Stomach (tissue), 9 donors: ENCODE results near the gene GPR108. TPM values are rescaled to one million over a fixed set of nuclear protein-coding genes. Genes with fewer than 3 reads are reported as not detected.

ENCODE experiments used
- DNase-seq, 2 donors: peaks; one replicate each; pipeline versions ENCODE4 v3.0.0 to v3.0.0-alpha.2; 2013 to 2019
- H3K27ac ChIP-seq, 5 donors: fragments of 200-600 bp in 4 of 5; sonication (generic) in 4 of 5; one replicate each; pipeline ENCODE4 v1.5.1; 2013 to 2019; ENCODE audit warnings: mild to moderate bottlenecking in 1 of 5, moderate library complexity in 1 of 5
- H3K27me3 ChIP-seq, 3 donors: fragments of 200-600 bp; sonication (generic); one replicate each; pipeline ENCODE4 v1.5.1; 2017 to 2019; ENCODE audit warnings: mixed run types in 1 of 3
- H3K36me3 ChIP-seq, 4 donors: fragments of 200-600 bp; sonication (generic); 1 replicate in 3 of 4; 2 replicates in 1 of 4; pipeline ENCODE4 v1.5.1; 2016 to 2019
- H3K4me1 ChIP-seq, 4 donors: fragments of 200-600 bp; sonication (generic); one replicate each; pipeline ENCODE4 v1.5.1; 2016 to 2019
- H3K4me3 ChIP-seq, 4 donors: fragments of 200-600 bp; sonication (generic) in 3 of 4; one replicate each; pipeline ENCODE4 v1.5.1; 2016 to 2019; ENCODE audit warnings: mild to moderate bottlenecking in 1 of 4
- H3K9me3 ChIP-seq, 4 donors: fragments of 200-600 bp; sonication (generic); one replicate each; pipeline ENCODE4 v1.5.1; 2016 to 2019
- EP300 ChIP-seq: sonication (generic); formaldehyde crosslinking; IDR thresholded peaks from one replicate; pipeline ENCODE4 v1.6.1; 2017; ENCODE audit warnings: antibody characterized with exemption
- POLR2A ChIP-seq, 4 donors: fragments of 450-650 bp; IDR thresholded peaks; one replicate each; pipeline ENCODE4 v1.6.1; 2016; ENCODE audit warnings: antibody characterized with exemption in 4 of 4, control low read depth in 2 of 4, mild to moderate bottlenecking in 1 of 4, moderate library complexity in 1 of 4
- POLR2AphosphoS5 ChIP-seq, 3 donors: sonication (generic); formaldehyde crosslinking; IDR thresholded peaks; one replicate each; pipeline ENCODE4 v1.6.1; 2016; ENCODE audit warnings: antibody characterized with exemption in 3 of 3
- WGBS, 5 donors: extraction: QIAGEN DNeasy Blood & Tissue Kit in 3 of 5; methylation state at CpG; one replicate each; pipeline versions ENCODE4 v1.1.5 to v1.1.7; 2013 to 2018; 5-methylcytosine and 5-hydroxymethylcytosine counted together
- intact Hi-C: fragments of 100-400 bp; cut with DNase I; formaldehyde crosslinking; loops from one replicate; pipeline ENCODE4 v1.15.1; 2023; ENCODE audit warnings: low total_unique reads
- polyA plus RNA-seq, 3 donors: library from polyadenylated mRNA; stranded (reverse); fragments of 200-250 nt; gene quantifications; one replicate each; pipeline ENCODE4 v1.2.3, GENCODE V29; 2013
- total RNA-seq, 5 donors: library from RNA; depleted of rRNA; stranded (reverse); fragments of >200 nt; gene quantifications; one replicate each; pipeline versions ENCODE4 v1.1.0 to v1.2.3, GENCODE V29; 2014 to 2016
- TF ChIP-seq, protein P1 (sequence below), 7 experiments: fragments of 450-650 bp in 4 of 7; fragments of 200-600 bp in 3 of 7; sonication (generic) in 3 of 7; IDR thresholded peaks; one replicate each; pipeline ENCODE4 v1.5.1; 2016 to 2019; ENCODE audit warnings: antibody characterized with exemption in 7 of 7, control low read depth in 2 of 7, mild to moderate bottlenecking in 1 of 7
- donor health status: healthy with polysubstance abuse.
- donor health status: Bipolar disorder and iron deficiency.
- donor health status: healthy.

The GPR108 gene
- total and polyA plus RNA-seq, 8 donors, result 28.1 to 132 (median 59.2) TPM

DNA sequence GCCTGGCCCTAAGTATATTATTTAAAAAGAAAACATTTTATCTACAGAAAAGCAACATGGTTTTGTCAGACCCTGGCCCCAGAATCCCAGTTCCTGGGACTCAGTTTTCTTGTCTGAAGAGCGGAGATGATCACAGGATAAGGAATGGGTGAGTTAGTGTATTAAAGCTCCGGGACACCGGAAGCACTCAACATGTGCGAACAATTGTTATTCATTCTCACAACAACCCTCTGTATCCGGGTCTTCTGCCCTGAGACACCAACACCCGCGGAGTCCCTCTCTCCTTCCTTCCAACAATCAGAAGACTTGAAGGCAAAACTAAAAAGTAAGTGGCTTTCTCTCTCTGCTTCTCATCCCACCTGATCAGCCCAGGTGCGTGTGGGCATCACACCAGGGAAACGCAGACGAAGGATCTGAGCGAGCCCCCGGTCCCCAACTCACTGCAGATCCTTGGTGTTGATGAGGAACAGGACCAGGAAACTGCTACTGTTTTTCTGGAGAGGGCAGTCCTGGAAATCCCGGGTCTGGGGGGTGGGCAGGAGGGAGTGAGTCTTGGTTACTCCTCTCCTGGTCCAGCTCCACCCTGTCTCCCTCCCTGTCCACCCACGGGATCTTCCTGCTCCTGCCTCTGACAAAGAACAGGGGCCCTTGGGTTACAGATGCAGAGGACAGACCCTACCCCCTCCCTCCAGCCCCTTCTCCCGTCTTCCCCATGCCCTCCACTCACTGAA, 2.0 kb downstream of the GPR108 start:
- 73 to 83% (median 79%) methylated on average over 15 of the region's 15 CpGs for WGBS, 5 donors
- peaks cover 25 to 51% (median 43%) of the 10 kb centered on the region in 4 donors for H3K4me1 ChIP-seq
- H3K27me3 ChIP-seq, result no peaks in the 10 kb centered on the region
- peak overlapping the region in 2 of 4 donors; percentile 62 to 91 for H3K4me3 ChIP-seq
- intact Hi-C loops, result loop anchor here (10.0 kb wide), 1 partner anchor 129 kb away; no protein-coding TSS in a partner anchor
- TF ChIP-seq EP300, result no peak
- TF ChIP-seq, protein P1, sequence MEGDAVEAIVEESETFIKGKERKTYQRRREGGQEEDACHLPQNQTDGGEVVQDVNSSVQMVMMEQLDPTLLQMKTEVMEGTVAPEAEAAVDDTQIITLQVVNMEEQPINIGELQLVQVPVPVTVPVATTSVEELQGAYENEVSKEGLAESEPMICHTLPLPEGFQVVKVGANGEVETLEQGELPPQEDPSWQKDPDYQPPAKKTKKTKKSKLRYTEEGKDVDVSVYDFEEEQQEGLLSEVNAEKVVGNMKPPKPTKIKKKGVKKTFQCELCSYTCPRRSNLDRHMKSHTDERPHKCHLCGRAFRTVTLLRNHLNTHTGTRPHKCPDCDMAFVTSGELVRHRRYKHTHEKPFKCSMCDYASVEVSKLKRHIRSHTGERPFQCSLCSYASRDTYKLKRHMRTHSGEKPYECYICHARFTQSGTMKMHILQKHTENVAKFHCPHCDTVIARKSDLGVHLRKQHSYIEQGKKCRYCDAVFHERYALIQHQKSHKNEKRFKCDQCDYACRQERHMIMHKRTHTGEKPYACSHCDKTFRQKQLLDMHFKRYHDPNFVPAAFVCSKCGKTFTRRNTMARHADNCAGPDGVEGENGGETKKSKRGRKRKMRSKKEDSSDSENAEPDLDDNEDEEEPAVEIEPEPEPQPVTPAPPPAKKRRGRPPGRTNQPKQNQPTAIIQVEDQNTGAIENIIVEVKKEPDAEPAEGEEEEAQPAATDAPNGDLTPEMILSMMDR (IDR thresholded peaks at IDR 0.05), result no peak
- no peak for TF ChIP-seq POLR2AphosphoS5 (IDR thresholded peaks at IDR 0.05)
- H3K36me3 ChIP-seq, result peaks cover 10 to 42% (median 37%) of the 10 kb centered on the region in 4 donors
- H3K27ac ChIP-seq, result peak overlapping the region in 4 of 5 donors; percentile 93 to 99 (median 97)
- no peaks in the 10 kb centered on the region for H3K9me3 ChIP-seq
- DNase-seq, result no peak

DNA sequence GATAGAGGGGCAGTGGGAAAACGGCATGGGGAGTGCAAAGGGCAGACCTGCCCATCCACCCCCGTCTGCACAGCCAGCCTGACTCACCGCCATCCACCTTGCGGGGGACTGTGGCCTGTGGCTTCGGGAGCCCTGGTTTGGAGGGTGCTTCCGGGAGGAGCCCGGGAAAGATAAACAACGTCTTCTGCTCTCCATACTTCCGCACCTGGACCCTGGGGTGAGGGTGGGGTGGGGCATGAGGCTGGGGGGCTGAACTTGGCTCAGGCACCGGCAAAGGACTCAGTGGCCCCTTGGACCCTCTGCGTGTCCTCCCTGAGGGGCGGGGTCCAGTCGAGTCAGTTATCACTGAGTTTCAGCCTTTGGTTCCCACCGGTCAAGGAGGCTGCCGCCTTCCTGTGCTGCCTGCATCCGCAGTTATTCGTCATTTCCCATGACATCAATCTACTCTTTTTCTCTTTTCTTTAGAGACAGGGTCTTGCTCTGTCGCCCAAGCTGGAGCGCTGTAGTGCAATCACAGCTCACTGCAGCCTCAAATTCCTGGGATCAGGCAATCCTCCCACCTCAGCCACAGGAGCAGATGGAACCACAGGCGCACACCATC, 3.2 kb downstream of the GPR108 start:
- H3K9me3 ChIP-seq, result no peaks in the 10 kb centered on the region
- 69 to 78% (median 70%) methylated on average over 20 of the region's 20 CpGs for WGBS, 5 donors
- no peak for DNase-seq
- peaks cover 10 to 50% (median 37%) of the 10 kb centered on the region in 4 donors for H3K36me3 ChIP-seq
- H3K27me3 ChIP-seq, result no peaks in the 10 kb centered on the region
- no peak for TF ChIP-seq POLR2AphosphoS5 (IDR thresholded peaks at IDR 0.05)
- H3K27ac ChIP-seq, result no peak overlapping the region
- no peak overlapping the region for H3K4me3 ChIP-seq
- intact Hi-C loops, result loop anchor here (10.0 kb wide), 1 partner anchor 131 kb away; no protein-coding TSS in a partner anchor
- H3K4me1 ChIP-seq, result peaks cover 30 to 54% (median 46%) of the 10 kb centered on the region in 4 donors

DNA sequence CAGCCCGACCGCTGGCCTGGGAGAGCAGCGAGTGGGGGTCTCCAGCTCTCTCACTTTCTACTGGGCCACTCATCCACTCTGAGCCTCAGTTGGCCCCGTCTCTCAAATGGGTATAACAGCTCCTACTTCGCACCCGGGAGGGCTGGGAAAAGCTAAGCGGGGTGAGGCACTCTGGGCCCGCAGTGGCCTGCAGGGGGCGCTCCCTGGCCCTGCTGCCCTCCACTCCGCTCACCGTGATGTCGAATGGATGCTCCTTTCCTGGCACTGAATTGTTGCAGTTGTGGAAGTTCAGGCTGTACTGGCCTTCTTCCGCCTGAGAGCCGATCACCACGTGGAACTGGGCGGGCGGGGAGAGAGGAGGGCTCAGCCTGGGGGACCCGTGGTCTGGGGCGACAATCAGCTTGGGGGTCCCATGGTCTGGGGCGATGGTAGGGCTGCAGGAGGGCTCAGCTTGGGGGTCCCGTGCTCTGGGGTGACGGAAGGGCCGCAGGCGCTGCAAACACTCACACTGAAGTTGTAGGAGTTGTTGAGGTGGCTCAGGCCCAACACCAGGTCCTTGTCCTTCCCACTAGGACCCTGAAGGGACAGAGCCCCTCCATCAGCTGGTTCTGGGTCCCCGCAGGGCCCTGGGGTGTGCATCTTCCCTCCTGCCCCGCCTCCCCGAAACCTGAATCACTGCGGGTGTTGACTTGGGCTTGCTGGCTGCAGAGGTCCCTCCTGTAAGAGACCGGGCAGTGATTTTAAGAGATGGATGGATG, 3.9 kb downstream of the GPR108 start:
- 85 to 92% (median 92%) methylated on average over 18 to 29 of the region's 29 CpGs for WGBS, 5 donors
- TF ChIP-seq, protein P1 (IDR thresholded peaks at IDR 0.05), result no peak
- TF ChIP-seq POLR2A (IDR thresholded peaks at IDR 0.05), result no peak
- TF ChIP-seq EP300, result no peak
- no peak for TF ChIP-seq POLR2AphosphoS5 (IDR thresholded peaks at IDR 0.05)
- H3K9me3 ChIP-seq, result no peaks in the 10 kb centered on the region
- no peak for DNase-seq
- H3K4me3 ChIP-seq, result no peak overlapping the region
- peaks cover 10 to 50% (median 37%) of the 10 kb centered on the region in 4 donors for H3K36me3 ChIP-seq
- peaks cover 27 to 54% (median 42%) of the 10 kb centered on the region in 4 donors for H3K4me1 ChIP-seq
- intact Hi-C loops, result loop anchor here (10.0 kb wide), 1 partner anchor 131 kb away; no protein-coding TSS in a partner anchor
- no peaks in the 10 kb centered on the region for H3K27me3 ChIP-seq
- H3K27ac ChIP-seq, result no peak overlapping the region

DNA sequence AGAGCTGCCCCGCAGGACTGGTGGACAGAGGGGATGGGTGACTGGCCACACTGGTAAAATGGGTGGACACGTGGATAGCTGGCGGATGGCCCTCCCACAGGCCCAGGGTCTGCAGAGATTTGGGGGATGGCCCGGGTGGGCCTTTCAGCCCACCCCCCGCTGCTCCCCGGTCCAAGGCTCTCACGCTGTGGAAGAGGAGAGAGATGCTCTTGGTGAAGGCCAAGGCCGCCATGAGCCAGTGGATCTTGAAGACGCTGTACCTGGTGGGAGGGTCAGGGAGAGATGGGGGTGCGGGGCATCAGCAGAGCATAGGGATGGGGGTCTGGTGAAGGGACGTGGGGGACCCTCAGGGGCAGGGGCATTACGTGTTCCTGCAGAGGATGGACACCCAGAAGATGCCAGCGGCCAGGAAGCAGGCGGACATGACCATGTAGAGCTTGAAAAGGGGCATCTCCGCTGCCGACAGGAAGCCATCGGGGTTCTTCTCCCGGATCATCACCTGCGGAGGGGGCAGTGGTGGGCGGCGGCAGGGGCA, 4.5 kb downstream of the GPR108 start:
- no peaks in the 10 kb centered on the region for H3K27me3 ChIP-seq
- H3K9me3 ChIP-seq, result no peaks in the 10 kb centered on the region
- DNase-seq, result no peak
- intact Hi-C loops, result loop anchor here (10.0 kb wide), 1 partner anchor 132 kb away; no protein-coding TSS in a partner anchor
- no peak overlapping the region for H3K4me3 ChIP-seq
- no peak for TF ChIP-seq POLR2A (IDR thresholded peaks at IDR 0.05)
- no peak for TF ChIP-seq POLR2AphosphoS5 (IDR thresholded peaks at IDR 0.05)
- no peak for TF ChIP-seq EP300
- H3K4me1 ChIP-seq, result peaks cover 24 to 53% (median 37%) of the 10 kb centered on the region in 4 donors
- peaks cover 10 to 50% (median 37%) of the 10 kb centered on the region in 4 donors for H3K36me3 ChIP-seq
- H3K27ac ChIP-seq, result no peak overlapping the region
- 89 to 93% (median 92%) methylated on average over 19 to 21 of the region's 21 CpGs for WGBS, 5 donors

DNA sequence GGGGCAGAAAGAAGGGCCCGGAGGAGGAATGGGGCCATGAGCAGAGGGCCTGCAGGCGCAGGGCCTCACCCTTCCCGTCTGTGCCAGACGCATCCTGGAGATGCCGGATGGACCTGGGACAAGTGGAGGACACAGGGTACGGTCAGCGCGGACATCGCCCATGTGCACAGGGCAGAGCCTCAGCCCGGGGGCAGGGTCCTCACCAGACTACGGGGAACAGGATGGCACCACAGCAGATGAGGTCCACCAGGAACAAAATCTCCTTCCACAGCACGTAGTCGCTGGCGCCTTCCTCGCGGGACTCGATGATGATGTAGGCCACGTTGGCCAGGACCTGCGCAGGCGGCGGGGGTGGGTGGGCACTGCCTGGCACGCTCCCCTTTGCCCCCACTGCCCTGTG, 5.6 kb downstream of the GPR108 start:
- intact Hi-C loops, result loop anchor here (10.0 kb wide), 1 partner anchor 133 kb away; no protein-coding TSS in a partner anchor
- no peak for DNase-seq
- WGBS, 5 donors, result 89 to 95% (median 91%) methylated on average over 10 to 22 of the region's 22 CpGs

More for the DNA sequence above, 5.6 kb downstream of the GPR108 start:
- Histone ChIP-seq H3K9me3 (no peaks in the 10 kb centered on the region), H3K36me3 (peaks cover 10 to 50% (median 37%) of the 10 kb centered on the region in 4 donors), H3K4me1 (peaks cover 23 to 50% (median 33%) of the 10 kb centered on the region in 4 donors), H3K4me3 (no peak overlapping the region), H3K27ac (no peak overlapping the region), H3K27me3 (no peaks in the 10 kb centered on the region)
- TF ChIP-seq POLR2A (IDR thresholded peaks at IDR 0.05) (no peak), EP300 (no peak), POLR2AphosphoS5 (IDR thresholded peaks at IDR 0.05) (no peak)
- TF ChIP-seq, protein P1 (IDR thresholded peaks at IDR 0.05), result no peak
